ENCODE measurements around the gene NKX2-3.

DNA sequence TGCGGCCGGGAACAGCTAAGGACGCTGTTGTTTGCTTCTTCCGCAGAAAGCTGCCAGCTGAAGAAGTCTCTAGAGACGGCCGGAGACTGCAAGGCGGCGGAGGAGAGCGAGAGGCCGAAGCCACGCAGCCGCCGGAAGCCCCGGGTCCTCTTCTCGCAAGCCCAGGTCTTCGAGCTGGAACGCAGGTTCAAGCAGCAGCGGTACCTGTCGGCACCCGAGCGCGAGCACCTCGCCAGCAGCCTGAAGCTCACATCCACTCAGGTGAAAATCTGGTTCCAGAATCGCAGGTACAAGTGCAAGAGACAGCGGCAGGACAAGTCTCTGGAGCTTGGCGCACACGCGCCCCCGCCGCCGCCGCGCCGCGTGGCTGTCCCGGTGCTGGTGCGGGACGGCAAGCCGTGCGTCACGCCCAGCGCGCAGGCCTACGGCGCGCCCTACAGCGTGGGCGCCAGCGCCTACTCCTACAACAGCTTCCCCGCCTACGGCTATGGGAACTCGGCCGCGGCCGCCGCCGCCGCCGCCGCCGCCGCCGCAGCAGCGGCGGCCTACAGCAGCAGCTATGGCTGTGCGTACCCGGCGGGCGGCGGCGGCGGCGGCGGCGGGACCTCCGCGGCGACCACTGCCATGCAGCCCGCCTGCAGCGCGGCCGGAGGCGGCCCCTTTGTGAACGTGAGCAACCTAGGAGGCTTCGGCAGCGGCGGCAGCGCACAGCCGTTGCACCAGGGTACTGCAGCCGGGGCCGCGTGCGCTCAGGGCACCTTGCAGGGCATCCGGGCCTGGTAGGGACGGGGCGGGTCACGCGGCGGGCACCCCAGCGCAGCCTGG lies 2.4 kb downstream of the NKX2-3 start:
- TF ChIP-seq, protein P1, sequence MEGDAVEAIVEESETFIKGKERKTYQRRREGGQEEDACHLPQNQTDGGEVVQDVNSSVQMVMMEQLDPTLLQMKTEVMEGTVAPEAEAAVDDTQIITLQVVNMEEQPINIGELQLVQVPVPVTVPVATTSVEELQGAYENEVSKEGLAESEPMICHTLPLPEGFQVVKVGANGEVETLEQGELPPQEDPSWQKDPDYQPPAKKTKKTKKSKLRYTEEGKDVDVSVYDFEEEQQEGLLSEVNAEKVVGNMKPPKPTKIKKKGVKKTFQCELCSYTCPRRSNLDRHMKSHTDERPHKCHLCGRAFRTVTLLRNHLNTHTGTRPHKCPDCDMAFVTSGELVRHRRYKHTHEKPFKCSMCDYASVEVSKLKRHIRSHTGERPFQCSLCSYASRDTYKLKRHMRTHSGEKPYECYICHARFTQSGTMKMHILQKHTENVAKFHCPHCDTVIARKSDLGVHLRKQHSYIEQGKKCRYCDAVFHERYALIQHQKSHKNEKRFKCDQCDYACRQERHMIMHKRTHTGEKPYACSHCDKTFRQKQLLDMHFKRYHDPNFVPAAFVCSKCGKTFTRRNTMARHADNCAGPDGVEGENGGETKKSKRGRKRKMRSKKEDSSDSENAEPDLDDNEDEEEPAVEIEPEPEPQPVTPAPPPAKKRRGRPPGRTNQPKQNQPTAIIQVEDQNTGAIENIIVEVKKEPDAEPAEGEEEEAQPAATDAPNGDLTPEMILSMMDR (IDR thresholded peaks at IDR 0.05; ENCODE audit: poor library complexity), result no peak
- TF ChIP-seq EZH2 (IDR thresholded peaks at IDR 0.05; ENCODE audit: borderline replicate concordance) (peak; percentile 21), EZH2phosphoT487 (IDR thresholded peaks at IDR 0.05; ENCODE audit: low read depth, severe bottlenecking, unreplicated experiment) (peak; percentile 87)
